Measurements from ENCODE around the gene ALOX12.

- TF ChIP-seq CTCF (IDR thresholded peaks at IDR 0.05) (no peak), POLR2A (IDR thresholded peaks at IDR 0.05) (peak; percentile 19 to 71)
These were observed 22.6 kb downstream of the ALOX12 start for GRCh38 chr17:7018331-7018964.
